Activated CD4-positive, alpha-beta T cell treated with anti-CD3 and anti-CD28 coated beads for 48 hours (primary cell): ENCODE measurements around the gene TMEM135.
"Not testable (repeated sequence)": the region's sequence is repeated elsewhere in the genome, so short reads cannot be mapped to it uniquely, and the experiment has no call there.

Experiments
- DNase-seq: peaks from one replicate; pipeline ENCODE4 v3.0.0-alpha.2; 2020

TMEM135 gene

GRCh38 chr11:87143641-87144040 is 105.9 kb downstream of the TMEM135 start:
- DNase-seq = no peak

DNA sequence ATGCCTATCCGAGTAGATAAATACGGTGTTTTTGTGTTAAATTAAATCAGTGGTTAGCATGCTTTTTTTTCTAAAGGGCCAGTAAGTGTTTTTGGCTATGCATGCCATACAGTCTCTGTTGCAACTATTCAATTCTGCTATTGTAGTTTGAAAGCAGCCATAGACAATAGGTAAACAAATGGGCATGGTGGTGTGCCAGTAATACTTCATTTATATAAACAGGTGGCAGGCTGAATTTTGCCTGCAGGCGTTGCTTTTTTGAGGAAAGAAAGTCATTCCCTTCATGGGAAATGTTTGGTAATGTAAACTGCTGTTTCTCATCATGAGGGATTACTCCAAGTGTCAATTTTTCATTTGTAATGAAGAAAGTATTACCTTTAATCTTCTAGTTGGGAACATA is 106.5 kb downstream of the TMEM135 start:
- DNase-seq = no peak

DNA sequence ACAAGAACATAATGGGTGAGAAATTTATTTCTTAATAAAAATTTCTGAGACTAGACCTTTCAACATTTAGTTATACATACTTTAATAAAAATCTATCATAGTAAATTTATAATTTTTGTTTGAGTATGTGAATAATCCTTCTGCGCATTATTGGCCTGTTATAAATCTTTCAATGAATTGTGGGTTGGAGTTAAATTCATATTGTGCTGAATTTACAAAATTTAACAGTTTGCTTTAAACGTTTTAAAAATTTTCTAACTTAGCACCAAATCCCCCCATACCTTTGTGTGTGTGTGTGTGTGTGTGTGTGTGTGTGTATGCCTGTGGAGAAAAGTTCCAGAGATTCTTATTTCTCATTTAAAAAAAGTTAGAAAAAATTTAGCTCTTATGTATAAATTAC is 111.0 kb downstream of the TMEM135 start:
- DNase-seq = no peak

DNA sequence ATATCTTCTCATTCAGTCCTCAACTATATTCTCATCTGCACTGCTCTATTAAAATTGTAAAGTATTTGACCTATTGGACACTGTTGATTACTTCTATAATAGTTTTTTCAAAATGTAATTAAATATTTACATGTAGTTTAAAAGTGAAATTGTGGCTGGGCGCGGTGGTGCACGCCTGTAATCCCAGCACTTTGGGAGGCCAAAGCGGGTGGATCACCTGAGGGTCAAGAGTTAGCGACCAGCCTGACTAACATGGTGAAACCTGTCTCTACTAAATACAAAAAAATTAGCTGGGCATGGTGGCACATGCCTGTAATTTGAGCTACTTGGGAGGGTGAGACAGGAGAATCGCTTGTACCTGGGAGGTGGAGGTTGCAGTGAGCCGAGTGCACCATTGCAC is 112.0 kb downstream of the TMEM135 start:
- not testable (repeated sequence) for DNase-seq

- no peak for DNase-seq
Observed at GRCh38 chr11:87150936-87151335, 113.2 kb downstream of the TMEM135 start.

- DNase-seq = no peak
Observed at GRCh38 chr11:87154246-87154645, 116.5 kb downstream of the TMEM135 start.

- DNase-seq = no peak
Observed at GRCh38 chr11:87156970-87157369, 119.2 kb downstream of the TMEM135 start.

DNA sequence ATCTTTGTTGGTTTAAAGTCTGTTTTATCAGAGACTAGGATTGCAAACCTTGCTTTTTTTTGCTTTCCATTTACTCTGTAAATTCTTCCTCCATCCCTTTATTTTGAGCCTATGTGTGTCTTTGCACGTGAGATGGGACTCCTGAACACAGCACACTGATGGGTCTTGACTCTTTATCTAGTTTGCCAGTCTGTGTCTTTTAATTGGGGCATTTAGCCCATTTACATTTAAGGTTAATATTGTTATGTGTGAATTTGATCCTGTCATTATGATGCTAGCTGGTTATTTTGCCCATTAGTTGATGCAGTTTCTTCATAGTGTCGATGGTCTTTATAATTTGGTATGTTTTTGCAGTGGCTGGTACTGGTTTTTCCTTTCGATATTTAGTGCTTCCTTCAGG is 131.3 kb downstream of the TMEM135 start:
- DNase-seq = not testable (repeated sequence)

GRCh38 chr11:87173185-87174039 is 135.7 kb downstream of the TMEM135 start:
- DNase-seq = no peak

DNA sequence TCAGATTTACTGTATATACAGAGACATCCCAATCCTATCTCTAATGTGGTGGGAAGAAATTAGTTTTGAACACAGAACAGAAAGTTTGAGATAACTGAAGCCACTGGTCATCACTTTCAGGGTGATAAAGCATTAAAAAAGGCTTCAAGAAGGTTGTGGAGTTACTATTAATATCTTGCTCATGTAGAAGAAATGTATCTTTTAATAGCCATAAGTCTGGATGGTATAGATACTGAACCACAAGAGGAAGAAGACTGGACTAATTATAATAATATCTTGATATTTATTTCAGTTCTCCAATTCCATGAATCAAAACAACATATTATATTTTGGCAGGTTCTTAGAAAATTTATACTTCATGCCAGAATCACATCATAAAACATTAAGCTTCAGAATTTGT is 137.1 kb downstream of the TMEM135 start:
- no peak for DNase-seq

GRCh38 chr11:87176044-87176443 is 138.3 kb downstream of the TMEM135 start:
- no peak for DNase-seq

DNA sequence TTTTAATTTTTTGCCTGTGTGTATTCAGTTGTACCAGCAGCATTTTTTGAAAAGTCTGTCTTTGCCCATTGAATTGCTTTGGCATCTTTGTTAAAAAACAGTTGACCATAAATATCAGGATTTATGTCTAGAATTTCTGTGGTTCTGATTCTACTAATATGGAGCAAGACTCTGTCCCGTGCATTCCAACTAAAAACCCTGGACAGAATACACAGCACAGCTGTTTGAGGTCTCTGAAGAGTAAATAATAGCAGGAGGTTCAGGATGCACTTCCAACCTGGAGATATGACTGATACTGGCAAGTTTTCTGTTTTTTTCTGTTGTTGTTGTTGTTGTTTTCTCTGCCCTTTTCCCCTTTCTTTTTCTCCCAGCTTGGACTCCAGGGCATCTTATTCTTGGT is 141.9 kb downstream of the TMEM135 start:
- no peak for DNase-seq

GRCh38 chr11:87180742-87181141 is 143.0 kb downstream of the TMEM135 start:
- no peak for DNase-seq

- no peak for DNase-seq
Observed at GRCh38 chr11:87181143-87181542, 143.4 kb downstream of the TMEM135 start.

- DNase-seq = no peak
Observed at GRCh38 chr11:87185228-87185627, 147.5 kb downstream of the TMEM135 start.

- no peak for DNase-seq
Observed at GRCh38 chr11:87187076-87187475, 149.3 kb downstream of the TMEM135 start.

DNA sequence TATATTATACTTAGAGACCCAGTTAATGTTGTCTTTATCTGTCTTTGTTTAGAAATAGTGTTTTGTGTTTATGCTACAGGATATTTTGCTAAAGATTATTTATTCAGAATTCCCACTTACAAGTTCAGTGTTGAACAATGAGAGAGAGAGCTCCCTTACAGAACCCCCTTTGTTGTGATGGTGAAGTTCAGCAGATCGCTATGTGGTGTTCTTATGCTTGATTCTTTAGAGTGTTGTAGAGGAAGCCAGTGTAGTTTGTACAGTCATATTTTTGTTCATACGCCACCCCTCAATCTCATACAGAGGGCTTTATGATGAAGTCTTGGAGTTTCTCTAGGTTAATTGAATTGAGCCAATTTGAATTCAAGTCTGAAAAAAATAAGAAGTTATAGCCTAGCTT is 150.2 kb downstream of the TMEM135 start:
- DNase-seq = no peak

DNA sequence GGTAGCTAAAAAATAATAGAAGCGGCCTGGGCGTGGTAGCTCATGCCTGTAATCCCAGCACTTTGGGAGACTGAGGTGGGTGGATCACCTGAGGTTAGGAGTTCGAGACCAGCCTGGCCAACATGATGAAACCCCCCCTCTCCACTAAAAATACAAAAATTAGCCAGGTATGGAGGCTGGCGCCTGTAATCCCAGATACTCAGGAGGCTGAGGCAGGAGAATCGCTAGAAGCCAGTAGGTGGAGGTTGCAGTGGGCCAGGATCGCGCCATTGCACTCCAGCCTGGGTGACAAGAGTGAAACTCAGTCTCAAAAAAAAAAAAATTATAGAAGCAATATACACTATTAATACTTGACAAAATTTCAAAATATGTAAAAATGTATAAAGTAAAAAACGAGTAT is 150.7 kb downstream of the TMEM135 start:
- not testable (repeated sequence) for DNase-seq

DNA sequence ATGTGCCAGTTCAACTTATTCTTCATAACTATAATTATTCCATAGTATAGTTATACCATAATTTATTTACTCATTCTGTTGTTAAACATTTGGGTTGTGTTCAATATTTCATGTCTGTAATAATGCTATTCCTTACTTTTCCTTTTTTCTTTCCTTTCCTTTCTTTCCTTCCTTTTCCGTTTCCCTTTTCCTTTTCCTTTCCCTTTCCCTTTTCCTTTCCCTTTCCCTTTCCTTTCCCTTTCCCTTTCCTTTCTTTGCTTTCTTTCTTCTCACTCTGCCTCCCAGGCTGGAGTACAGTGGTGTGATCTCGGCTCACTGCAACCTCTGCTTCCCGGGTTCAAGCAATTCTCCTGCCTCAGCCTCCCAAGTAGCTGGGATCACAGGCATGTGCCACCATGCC is 151.2 kb downstream of the TMEM135 start:
- not testable (repeated sequence) for DNase-seq

- DNase-seq = no peak
Observed at GRCh38 chr11:87190071-87190470, 152.3 kb downstream of the TMEM135 start.

- DNase-seq = no peak
Observed at GRCh38 chr11:87193756-87194470, 156.2 kb downstream of the TMEM135 start.

- no peak for DNase-seq
Observed at GRCh38 chr11:87194985-87195820, 157.5 kb downstream of the TMEM135 start.

- DNase-seq = no peak
Observed at GRCh38 chr11:87198266-87198881, 160.6 kb downstream of the TMEM135 start.
